DMS114 treated with DMSO at 0.1 percent for 48 hours (cell line): ENCODE measurements around the gene VWA8.
A peak's percentile ranks its signal among the peaks of the same experiment; 100 is the strongest.
"Not testable (repeated sequence)": the region's sequence is repeated elsewhere in the genome, so short reads cannot be mapped to it uniquely, and the experiment has no call there.

Source experiments
- DNase-seq: peaks from one replicate; lab custom pipeline; 2025; ENCODE audit not compliant: unreplicated experiment; lab: John Stamatoyannopoulos, UW

Gene VWA8

GRCh38 chr13:41859565-41859964 is 101.3 kb downstream of the VWA8 start:
- no peak for DNase-seq

GRCh38 chr13:41858780-41859179 is 102.1 kb downstream of the VWA8 start:
- no peak for DNase-seq

DNA sequence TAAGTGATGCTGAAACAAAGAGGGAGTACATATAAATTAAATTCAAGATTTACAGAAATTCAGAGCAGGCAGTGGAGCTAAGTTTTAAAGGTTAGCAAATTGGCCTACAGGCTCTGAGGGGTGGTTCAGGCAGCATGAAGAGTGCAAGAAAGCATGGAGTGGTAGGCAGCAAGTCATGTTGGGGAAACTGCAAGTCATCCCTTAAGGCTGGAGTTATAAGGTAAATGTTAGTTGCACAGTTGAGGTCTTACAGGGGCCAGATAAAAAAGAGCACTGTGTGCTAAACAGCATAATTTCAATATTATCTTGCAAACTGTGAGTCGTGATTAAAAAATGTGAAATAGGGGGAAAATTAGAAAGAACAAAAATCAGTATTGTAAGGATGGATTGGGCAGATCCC is 106.2 kb downstream of the VWA8 start:
- no peak for DNase-seq

DNA sequence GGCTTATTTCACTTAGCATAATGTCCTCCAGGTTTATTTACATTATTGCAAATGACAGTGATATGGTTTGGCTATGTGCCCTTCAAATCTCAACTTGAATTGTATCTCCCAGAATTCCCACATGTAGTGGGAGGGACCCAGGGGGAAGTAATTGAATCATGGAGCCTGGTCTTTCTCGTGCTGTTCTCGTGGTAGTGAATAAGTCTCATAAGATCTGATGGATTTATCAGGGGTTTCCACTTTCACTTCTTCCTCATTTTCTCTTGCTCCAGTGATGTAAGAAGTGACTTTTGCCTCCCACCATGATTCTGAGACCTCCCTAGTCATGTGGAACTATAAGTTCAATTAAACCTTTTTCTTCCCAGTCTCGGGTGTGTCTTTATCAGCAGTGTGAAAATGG is 109.6 kb downstream of the VWA8 start:
- no peak for DNase-seq

- no peak for DNase-seq
Measured at GRCh38 chr13:41848435-41849255, 112.3 kb downstream of the VWA8 start.

- DNase-seq = no peak
Measured at GRCh38 chr13:41847216-41847615, 113.7 kb downstream of the VWA8 start.

DNA sequence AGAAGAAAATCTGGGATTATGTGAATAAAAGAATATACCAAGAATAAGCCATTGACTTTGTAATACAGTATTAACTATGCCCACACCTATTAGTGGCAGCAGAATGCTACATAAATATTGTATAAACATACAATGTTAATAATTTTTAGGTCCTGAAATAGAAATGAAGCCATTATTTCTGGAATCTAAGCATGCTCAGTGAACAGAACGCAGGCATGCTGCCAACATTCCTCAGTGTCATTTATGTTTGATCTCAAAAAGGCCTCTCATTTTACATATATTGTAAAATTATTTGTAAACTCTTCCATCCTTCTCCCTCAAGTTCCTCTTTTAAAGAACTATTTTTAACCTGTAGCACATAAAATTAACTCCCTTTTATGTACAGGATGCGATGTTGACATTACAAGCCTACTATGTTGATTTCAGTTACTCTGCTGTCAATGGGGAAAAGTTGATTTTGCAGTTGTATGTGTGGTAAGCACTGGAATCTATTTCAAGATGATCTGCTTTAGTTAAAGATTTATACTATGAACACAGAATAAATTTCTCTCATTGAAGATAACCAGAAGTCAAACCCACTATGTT is 118.8 kb downstream of the VWA8 start:
- no peak for DNase-seq

DNA sequence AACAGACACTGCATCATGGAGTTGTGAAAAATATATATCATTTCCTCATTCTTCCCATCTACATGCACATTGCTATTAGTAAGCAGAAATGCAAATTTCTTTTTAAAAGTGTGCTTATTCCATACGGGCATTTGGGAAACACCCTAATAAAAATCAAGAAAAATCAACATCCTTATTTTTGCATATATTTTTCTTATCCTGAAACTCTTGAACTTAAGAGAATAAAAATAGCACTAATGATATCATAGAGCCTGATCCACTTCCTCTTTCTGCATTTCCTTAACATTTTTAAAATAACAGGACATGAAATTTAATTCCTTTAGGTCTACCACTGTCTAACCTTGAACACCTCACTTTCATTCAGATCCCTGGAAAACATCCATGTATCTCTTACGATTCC is 123.3 kb downstream of the VWA8 start:
- no peak for DNase-seq

- DNase-seq = no peak
Measured at GRCh38 chr13:41835871-41836270, 125.0 kb downstream of the VWA8 start.

GRCh38 chr13:41834697-41835096 is 126.2 kb downstream of the VWA8 start:
- DNase-seq = not testable (repeated sequence)

- no peak for DNase-seq
Measured at GRCh38 chr13:41833831-41834230, 127.1 kb downstream of the VWA8 start.

DNA sequence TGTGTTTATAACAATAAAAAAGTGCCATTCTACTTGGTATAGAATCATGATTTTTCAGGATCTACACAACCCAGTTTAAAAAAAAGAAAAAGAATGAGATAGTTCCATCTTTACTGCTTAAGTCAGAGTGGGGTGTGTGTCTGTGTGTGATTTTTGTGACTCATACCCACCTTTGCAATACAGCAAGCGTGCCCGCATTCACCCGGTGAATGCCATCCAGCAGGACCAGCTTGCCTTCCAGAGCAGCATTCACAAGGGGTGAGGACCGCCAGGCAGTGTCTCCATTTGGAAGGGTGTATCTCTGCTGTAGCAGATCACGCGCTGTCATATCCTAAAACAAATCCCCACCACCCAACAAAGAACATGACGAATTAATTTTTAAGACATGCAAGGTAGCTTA is 127.7 kb downstream of the VWA8 start:
- DNase-seq = no peak

DNA sequence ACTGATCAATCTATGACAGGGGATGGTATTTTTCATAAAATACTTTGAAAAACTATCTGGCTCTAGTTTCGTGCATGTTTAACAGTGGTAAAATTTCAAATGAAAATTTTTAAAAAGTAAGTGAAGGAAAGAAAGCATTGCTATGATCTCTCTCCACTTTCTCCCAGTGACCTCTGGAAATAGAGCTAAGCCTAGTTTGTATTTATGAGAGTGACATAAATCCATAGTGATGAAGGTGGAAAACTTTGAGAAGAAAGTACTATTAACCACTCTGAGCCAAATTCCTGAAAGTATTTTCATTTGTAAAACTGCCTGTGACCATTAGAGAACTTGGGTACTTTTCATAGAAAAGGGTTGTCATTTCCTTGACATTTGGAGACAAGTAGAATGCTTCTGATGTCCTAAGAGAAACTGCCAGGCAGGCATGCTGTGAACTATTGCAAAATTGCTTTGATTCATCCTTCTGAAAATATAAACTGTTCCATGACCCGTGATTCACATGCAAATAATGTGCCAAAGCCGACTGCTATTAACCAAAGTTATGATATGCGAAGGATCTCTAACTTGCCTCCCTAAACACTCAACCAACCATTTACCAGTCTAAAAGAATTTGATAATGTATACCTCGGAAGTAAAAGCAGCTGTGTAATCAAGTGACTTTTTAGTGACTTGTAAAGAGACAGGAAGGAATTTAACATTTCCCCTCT is 133.2 kb downstream of the VWA8 start:
- DNase-seq = peak; percentile 36

- DNase-seq = no peak
Measured at GRCh38 chr13:41825691-41826090, 135.2 kb downstream of the VWA8 start.

DNA sequence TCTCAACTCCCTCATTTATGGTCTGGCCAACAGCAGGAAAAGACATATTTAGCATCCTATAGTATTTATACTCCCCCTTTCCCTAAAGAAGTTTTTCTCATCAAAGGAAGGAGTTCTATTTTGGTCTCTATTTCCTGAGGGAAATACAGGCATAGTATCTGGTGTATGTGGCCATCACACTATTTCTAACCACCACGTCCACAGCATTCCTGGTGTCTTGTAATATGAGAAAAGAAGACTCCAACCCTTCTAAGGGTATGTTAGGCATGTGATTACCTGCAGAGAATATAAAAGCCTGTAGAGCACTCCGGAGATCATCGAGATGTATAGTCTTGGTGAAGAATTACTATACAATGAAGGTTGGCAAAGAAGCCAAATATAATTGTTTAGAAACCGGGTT is 137.4 kb downstream of the VWA8 start:
- DNase-seq = no peak

- DNase-seq = no peak
Measured at GRCh38 chr13:41822560-41822959, 138.3 kb downstream of the VWA8 start.

DNA sequence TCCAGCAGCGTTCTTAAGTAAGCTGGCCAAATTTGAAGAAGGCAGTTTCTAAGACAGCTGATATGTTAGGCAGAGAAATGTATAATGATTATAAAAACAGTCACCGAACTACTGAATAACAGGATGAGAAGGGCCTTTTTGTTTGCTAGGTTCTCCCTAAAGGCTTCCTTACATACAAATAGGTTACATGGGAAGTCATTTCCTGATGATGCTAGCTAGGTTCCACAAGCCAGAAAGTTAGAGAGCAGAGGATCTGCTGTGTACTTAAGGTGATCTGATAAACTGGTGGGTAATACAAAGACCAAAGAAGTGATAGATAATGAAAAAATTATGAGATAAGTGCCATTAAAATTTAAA is 139.7 kb downstream of the VWA8 start:
- DNase-seq = no peak

- DNase-seq = no peak
Measured at GRCh38 chr13:41820581-41821237, 140.2 kb downstream of the VWA8 start.

DNA sequence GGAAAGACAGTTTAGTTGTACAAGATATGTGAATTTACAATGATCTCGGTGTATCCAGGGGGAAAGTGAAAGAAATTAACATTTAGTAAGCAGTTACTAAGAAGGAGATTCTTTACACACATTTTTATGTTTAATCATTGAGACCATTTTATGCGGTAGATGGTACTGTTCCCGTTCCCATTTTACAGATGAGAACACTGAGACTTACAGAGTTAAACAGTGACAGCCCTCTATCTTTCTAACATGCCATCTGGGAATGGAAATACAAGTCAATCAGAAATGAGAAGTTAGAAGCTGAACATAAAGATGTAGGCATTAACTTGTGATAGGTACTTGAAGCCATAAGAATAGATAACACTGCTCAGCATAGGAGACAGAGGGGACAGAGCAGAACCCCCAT is 144.9 kb downstream of the VWA8 start:
- DNase-seq = no peak

DNA sequence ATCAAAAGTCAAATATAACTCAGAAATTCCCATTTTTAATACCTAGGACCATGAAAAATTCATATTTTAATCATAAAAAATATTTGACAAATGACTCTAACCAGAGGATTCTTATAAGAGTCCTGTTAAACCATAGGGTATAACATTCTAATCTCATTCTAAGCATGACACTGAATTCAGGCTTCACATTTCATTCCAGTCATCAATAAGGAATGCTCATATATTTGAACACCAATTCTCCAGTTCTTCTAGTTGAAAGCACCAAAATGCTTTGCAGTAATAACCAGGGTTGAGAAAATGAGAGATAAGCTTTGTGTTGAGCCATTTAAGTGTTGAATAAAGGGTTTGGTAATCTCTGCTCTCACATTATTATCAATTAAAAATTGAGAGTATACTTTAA is 147.5 kb downstream of the VWA8 start:
- DNase-seq = no peak

- no peak for DNase-seq
Measured at GRCh38 chr13:41812851-41813250, 148.1 kb downstream of the VWA8 start.

DNA sequence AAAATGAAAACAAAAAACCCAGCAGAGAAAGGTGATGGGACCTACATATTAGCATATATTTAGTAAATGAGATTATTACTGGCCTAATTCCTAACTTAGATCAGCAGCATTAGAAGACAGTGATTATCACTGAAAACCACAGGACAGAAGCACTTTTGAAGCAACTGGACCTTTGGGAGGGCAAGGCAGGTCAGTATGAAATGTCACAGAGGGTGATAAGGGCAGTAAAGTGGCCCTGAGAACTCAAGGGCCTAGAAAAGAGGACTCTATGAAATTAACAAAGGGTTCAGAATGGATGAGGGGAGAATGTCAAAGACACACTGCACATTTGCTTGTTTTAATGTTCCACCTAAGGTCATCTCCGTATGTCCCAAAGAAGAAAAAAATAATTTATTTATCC is 148.7 kb downstream of the VWA8 start:
- DNase-seq = no peak
